Measurements from ENCODE around the gene PCP4.

Gene PCP4

DNA sequence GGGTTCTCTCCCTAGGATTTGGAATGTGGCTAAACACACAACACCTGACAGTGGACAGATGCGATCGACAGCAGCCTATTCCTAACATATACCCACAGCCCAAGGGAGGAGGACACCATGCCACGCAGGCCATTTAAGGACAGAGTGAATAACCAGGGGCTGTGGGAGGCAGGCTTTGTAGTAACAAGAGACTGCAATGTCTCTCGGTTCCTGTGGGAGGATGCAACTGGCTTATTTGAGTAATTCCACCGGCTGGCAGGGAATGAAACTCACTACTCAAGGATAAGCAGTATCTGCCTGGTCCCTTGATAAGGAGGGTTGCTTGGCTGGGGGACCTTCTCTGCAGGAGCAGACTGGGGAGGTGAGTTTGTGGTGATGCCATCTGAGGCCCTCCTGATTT, 109.6 kb downstream of the PCP4 start:
- no peak for DNase-seq

All from eye (tissue), 1 donor.